M059J (cell line): ENCODE data around the gene AXL. TPM values are rescaled to one million over a fixed set of nuclear protein-coding genes. Genes with fewer than 3 reads are reported as not detected.
"Not testable (repeated sequence)": the region's sequence is repeated elsewhere in the genome, so short reads cannot be mapped to it uniquely, and the experiment has no call there.

Source experiments
- DNase-seq: peaks from one replicate; pipeline ENCODE4 v3.0.0-alpha.2; 2012; ENCODE audit warnings: low read depth
- total RNA-seq: library from RNA; depleted of rRNA; stranded (reverse); fragments of >200 nt; shearing (Covaris generic); gene quantifications from 2 replicates; pipeline ENCODE4 v1.2.3, GENCODE V29; 2014

The AXL gene
- total RNA-seq, 1 experiment from 2014 or later: 362 TPM

GRCh38 chr19:41276231-41276630 is 57.2 kb downstream of the AXL start:
- no peak for DNase-seq

- no peak for DNase-seq
Observed at GRCh38 chr19:41278478-41278877, 59.5 kb downstream of the AXL start.

GRCh38 chr19:41288673-41289530 is 69.9 kb downstream of the AXL start:
- no peak for DNase-seq

- DNase-seq: not testable (repeated sequence)
Observed at GRCh38 chr19:41289814-41290213, 70.8 kb downstream of the AXL start.

GRCh38 chr19:41294393-41294792 is 75.4 kb downstream of the AXL start:
- DNase-seq: no peak

GRCh38 chr19:41295499-41295898 is 76.5 kb downstream of the AXL start:
- no peak for DNase-seq

- DNase-seq: peak; percentile 59
Observed at GRCh38 chr19:41296433-41296871, 77.4 kb downstream of the AXL start.

- DNase-seq: no peak
Observed at GRCh38 chr19:41297628-41298347, 78.8 kb downstream of the AXL start.

- DNase-seq: peak; percentile 75
Observed at GRCh38 chr19:41298348-41298964, 79.4 kb downstream of the AXL start.

- DNase-seq: no peak
Observed at GRCh38 chr19:41299046-41299754, 80.2 kb downstream of the AXL start.

- peak; percentile 43 for DNase-seq
Observed at GRCh38 chr19:41299755-41300089, 80.7 kb downstream of the AXL start.

- DNase-seq: no peak
Observed at GRCh38 chr19:41300555-41300954, 81.5 kb downstream of the AXL start.

- no peak for DNase-seq
Observed at GRCh38 chr19:41302624-41303351, 83.8 kb downstream of the AXL start.

- no peak for DNase-seq
Observed at GRCh38 chr19:41303954-41304353, 84.9 kb downstream of the AXL start.

GRCh38 chr19:41304706-41305483 is 85.9 kb downstream of the AXL start:
- no peak for DNase-seq

GRCh38 chr19:41305927-41306793 is 87.1 kb downstream of the AXL start:
- DNase-seq: no peak

GRCh38 chr19:41307090-41307875 is 88.3 kb downstream of the AXL start:
- no peak for DNase-seq

- DNase-seq: no peak
Observed at GRCh38 chr19:41307954-41308449, 89.0 kb downstream of the AXL start.
